IMR-90 (cell line): ENCODE results near the gene CYP4V2. TPM values are rescaled to one million over a fixed set of nuclear protein-coding genes. Genes with fewer than 3 reads are reported as not detected.

ENCODE experiments used
- ATAC-seq: fragments of 200-7000 bp; cut with Tn5 transposase; 2 replicates; pipeline ENCODE4 v1.9.1; 2020; ENCODE audit warnings: low read depth, mild to moderate bottlenecking, moderate library complexity
- BruUV-seq: library from RNA; stranded (reverse); fragments of 400-500 nt; replicated peaks from 2 replicates; lab custom pipeline; 2021; lab: Mats Ljungman, UMichigan
- CTCF ChIA-PET: fragments of 300-600 bp; formaldehyde crosslinking; extraction: SDS; loops from one replicate; lab custom pipeline; 2021; ENCODE audit warnings: antibody characterized with exemption; lab: Yijun Ruan, JAX
- POLR2A ChIA-PET: fragments of 300-600 bp; sonication (Branson Sonifier 250); formaldehyde crosslinking; loops from one replicate; lab custom pipeline; 2022; ENCODE audit warnings: antibody characterized with exemption; ENCODE audit not compliant: unreplicated experiment; lab: Charles Lee
- DNase-seq: peaks from one replicate; pipeline ENCODE4 v3.0.0; 2013
- H2AFZ ChIP-seq: replicated peaks from 2 replicates; pipeline ENCODE3; 2013; ENCODE audit warnings: low read length, mild to moderate bottlenecking; ENCODE audit not compliant: poor library complexity
- H2AK5ac ChIP-seq: 2 replicates; pipeline ENCODE4 v1.6.1; 2013; ENCODE audit warnings: low read depth, low read length, inconsistent platforms
- H2AK9ac ChIP-seq: replicated peaks from 2 replicates; pipeline ENCODE3; 2013; ENCODE audit warnings: mild to moderate bottlenecking, low read depth, low read length, moderate library complexity; ENCODE audit not compliant: poor library complexity
- H2BK120ac ChIP-seq: 2 replicates; pipeline ENCODE4 v1.6.1; 2013; ENCODE audit warnings: low read depth, low read length, inconsistent platforms
- H2BK15ac ChIP-seq: 3 replicates; pipeline ENCODE4 v1.6.1; 2013; ENCODE audit warnings: low read depth, low read length, inconsistent platforms
- H2BK20ac ChIP-seq: 2 replicates; pipeline ENCODE4 v1.6.1; 2013; ENCODE audit warnings: low read depth, mild to moderate bottlenecking, inconsistent platforms, low read length, moderate library complexity
- H2BK5ac ChIP-seq: 2 replicates; pipeline ENCODE4 v1.6.1; 2013; ENCODE audit warnings: mild to moderate bottlenecking, low read depth, low read length, inconsistent platforms; ENCODE audit not compliant: poor library complexity, severe bottlenecking
- H3K14ac ChIP-seq: replicated peaks from 2 replicates; pipeline ENCODE4 v1.6.1; 2013; ENCODE audit warnings: low read depth, low read length, inconsistent platforms
- H3K18ac ChIP-seq: 2 replicates; pipeline ENCODE4 v1.6.1; 2013; ENCODE audit warnings: low read depth, low read length, control low read depth
- H3K23ac ChIP-seq: 2 replicates; pipeline ENCODE4 v1.6.1; 2013; ENCODE audit warnings: low read depth, low read length, inconsistent platforms
- H3K27ac ChIP-seq: 2 replicates; pipeline ENCODE4 v1.5.1; 2013; ENCODE audit warnings: mild to moderate bottlenecking, control low read depth, low read length; ENCODE audit not compliant: insufficient read depth
- H3K27me3 ChIP-seq: 2 replicates; pipeline ENCODE4 v1.6.1; 2013; ENCODE audit warnings: low read length; ENCODE audit not compliant: control insufficient read depth, insufficient read depth
- H3K36me3 ChIP-seq: 2 replicates; pipeline ENCODE4 v1.6.1; 2013; ENCODE audit warnings: low read length, mixed read lengths; ENCODE audit not compliant: control insufficient read depth, insufficient read depth
- H3K4ac ChIP-seq: 2 replicates; pipeline ENCODE4 v1.6.1; 2013; ENCODE audit warnings: low read depth, low read length, inconsistent platforms
- H3K4me1 ChIP-seq: 2 replicates; pipeline ENCODE4 v1.6.1; 2013; ENCODE audit warnings: low read length, mixed read lengths; ENCODE audit not compliant: control insufficient read depth, insufficient read depth
- H3K4me2 ChIP-seq: 2 replicates; pipeline ENCODE4 v1.6.1; 2013; ENCODE audit warnings: low read depth, mild to moderate bottlenecking, control low read depth, low read length, moderate library complexity
- H3K4me3 ChIP-seq: 2 replicates; pipeline ENCODE4 v1.5.1; 2013; ENCODE audit warnings: low read depth, mild to moderate bottlenecking, control low read depth, low read length, moderate library complexity; ENCODE audit not compliant: insufficient read depth
- H3K56ac ChIP-seq: 2 replicates; pipeline ENCODE4 v1.6.1; 2013; ENCODE audit warnings: low read length, inconsistent platforms; ENCODE audit not compliant: insufficient read depth; ENCODE audit errors: extremely low read depth
- H3K79me1 ChIP-seq, 2 experiments: 2 replicates each; pipeline ENCODE4 v1.6.1; 2013; ENCODE audit warnings: low read length in 2 of 2, inconsistent platforms in 1 of 2, low read depth in 1 of 2
- H3K9ac ChIP-seq: 2 replicates; pipeline ENCODE4 v1.6.1; 2013; ENCODE audit warnings: low read depth, low read length, control low read depth
- H3K9me1 ChIP-seq: 2 replicates; pipeline ENCODE4 v1.6.1; 2013; ENCODE audit warnings: low read length, inconsistent platforms; ENCODE audit not compliant: insufficient read depth
- H3K9me3 ChIP-seq: 2 replicates; pipeline ENCODE4 v1.6.1; 2013; ENCODE audit warnings: low read length; ENCODE audit not compliant: control insufficient read depth, insufficient read depth
- H4K20me1 ChIP-seq: 2 replicates; pipeline ENCODE4 v1.6.1; 2013; ENCODE audit warnings: low read length, inconsistent platforms; ENCODE audit not compliant: insufficient read depth
- H4K5ac ChIP-seq: 2 replicates; pipeline ENCODE4 v1.6.1; 2013; ENCODE audit warnings: mild to moderate bottlenecking, low read depth, low read length, control low read depth
- H4K8ac ChIP-seq, 2 experiments: 2 replicates each; pipeline ENCODE4 v1.6.1; 2013; ENCODE audit warnings: low read depth in 2 of 2, low read length in 2 of 2, control low read depth in 1 of 2, inconsistent platforms in 1 of 2
- H4K91ac ChIP-seq: 2 replicates; pipeline ENCODE4 v1.6.1; 2013; ENCODE audit warnings: low read depth, low read length, inconsistent platforms; ENCODE audit not compliant: insufficient read depth
- BHLHE40 ChIP-seq: fragments of 150-350 bp; IDR thresholded peaks from 2 replicates; pipeline ENCODE4 v1.6.1; 2016; ENCODE audit warnings: mild to moderate bottlenecking, low read depth, low read length
- CEBPB ChIP-seq: IDR thresholded peaks from 2 replicates; pipeline ENCODE4 v1.6.1; 2012; ENCODE audit warnings: low read depth, low read length, improper control_type of control experiment
- CHD1 ChIP-seq: IDR thresholded peaks from 2 replicates; pipeline ENCODE4 v1.6.1; 2012; ENCODE audit warnings: low read depth, low read length, improper control_type of control experiment
- FOS ChIP-seq: fragments of 150-350 bp; IDR thresholded peaks from 2 replicates; pipeline ENCODE4 v1.6.1; 2016; ENCODE audit warnings: low read depth, low read length
- MAFK ChIP-seq: IDR thresholded peaks from 2 replicates; pipeline ENCODE4 v1.6.1; 2012; ENCODE audit warnings: low read depth, low read length, improper control_type of control experiment
- MAZ ChIP-seq: IDR thresholded peaks from 2 replicates; pipeline ENCODE4 v1.6.1; 2012; ENCODE audit warnings: low read depth, mild to moderate bottlenecking, low read length, improper control_type of control experiment, moderate library complexity, borderline replicate concordance
- NFE2L2 ChIP-seq: fragments of 150-350 bp; IDR thresholded peaks from 2 replicates; pipeline ENCODE4 v1.6.1; 2016; ENCODE audit warnings: low read depth, mild to moderate bottlenecking, low read length
- POLR2A ChIP-seq: IDR thresholded peaks from 2 replicates; pipeline ENCODE4 v1.6.1; 2012; ENCODE audit warnings: mild to moderate bottlenecking, low read depth, low read length
- RCOR1 ChIP-seq: IDR thresholded peaks from 2 replicates; pipeline ENCODE4 v1.6.1; 2012; ENCODE audit warnings: mild to moderate bottlenecking, low read length, improper control_type of control experiment; ENCODE audit not compliant: insufficient replicate concordance
- SMC3 ChIP-seq: fragments of 150-350 bp; IDR thresholded peaks from 2 replicates; pipeline ENCODE4 v1.6.1; 2016; ENCODE audit warnings: low read depth, mild to moderate bottlenecking, antibody characterized with exemption, low read length, moderate library complexity
- whole genome bisulfite sequencing, 2 experiments: methylation state at CpG; one replicate each; pipeline versions ENCODE4 v1.1.5 to v1.1.7; 2013; ENCODE audit warnings: missing lambda C conversion rate in 2 of 2; ENCODE audit not compliant: insufficient read length in 1 of 2; ENCODE audit errors: extremely low coverage in 2 of 2; 5-methylcytosine and 5-hydroxymethylcytosine counted together
- dilution Hi-C: fragments of 300-500 bp; cut with HindIII; formaldehyde crosslinking; loops from one replicate; pipeline ENCODE4 v1.14.3; 2018; ENCODE audit warnings: low sequenced_read_pairs; ENCODE audit not compliant: unreplicated experiment
- in situ Hi-C: fragments of 300-500 bp; cut with MboI; formaldehyde crosslinking; loops from 3 replicates; pipeline ENCODE4 v1.14.3; 2019; ENCODE audit warnings: low sequenced_read_pairs, inconsistent platforms, mixed read lengths
- intact Hi-C: fragments of 100-400 bp; cut with micrococcal nuclease; formaldehyde crosslinking; loops from 2 replicates; pipeline ENCODE4 v1.10.0; 2022
- polyA plus RNA-seq, 3 experiments: library from polyadenylated mRNA; depleted of rRNA; stranded (reverse); fragments of >200 nt; gene quantifications; 2 replicates each; pipeline ENCODE4 v1.2.3, GENCODE V29; 2012; ENCODE audit warnings: low replicate concordance in 1 of 3
- total RNA-seq: library from RNA; depleted of rRNA; stranded (reverse); fragments of >200 nt; gene quantifications from 2 replicates; pipeline ENCODE4 v1.2.3, GENCODE V29; 2012
- TF ChIP-seq, protein P1 (sequence below): fragments of 150-350 bp; IDR thresholded peaks from 2 replicates; pipeline ENCODE4 v1.6.1; 2017; ENCODE audit warnings: mild to moderate bottlenecking, antibody characterized with exemption, low read length, low read depth
- TF ChIP-seq, protein P2 (sequence below): fragments of 150-350 bp; IDR thresholded peaks from 2 replicates; pipeline ENCODE4 v1.6.1; 2016; ENCODE audit warnings: low read depth, mild to moderate bottlenecking, low read length, moderate library complexity, borderline replicate concordance

CYP4V2 gene
- total and polyA plus RNA-seq, 2 of the 4 experiments (the other 2 are of a cell fraction): 3.9 to 4.1 TPM

DNA sequence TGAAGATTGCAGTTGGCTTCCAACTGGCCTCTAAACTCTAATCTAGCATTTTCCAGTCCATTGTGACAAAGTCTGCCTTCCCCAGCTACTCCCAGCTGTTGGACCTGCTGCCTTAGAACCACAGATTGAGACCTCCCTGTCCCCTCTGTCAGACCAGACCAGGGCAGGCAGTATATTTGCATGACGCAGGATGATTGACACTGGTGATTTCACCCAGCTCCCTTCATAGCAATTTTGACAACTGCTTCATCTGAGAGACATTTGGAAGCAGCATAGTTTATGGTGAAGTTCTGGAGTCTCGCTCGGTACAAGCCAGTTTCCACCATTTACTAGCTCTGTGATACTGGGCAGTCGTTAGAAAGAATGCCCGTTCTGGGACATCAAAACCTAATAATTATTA lies 2.5 kb downstream of the CYP4V2 start:
- Histone ChIP-seq H2AFZ (no peak overlapping the region), H3K4ac (no peak overlapping the region), H3K27ac (no peak overlapping the region), H3K4me2 (no peak overlapping the region), H3K18ac (no peak overlapping the region), H3K9me1 (peaks cover 6% of the 10 kb centered on the region; the same call in 1 of the 2 replicates), H4K91ac (no peak overlapping the region), H3K79me1 (peaks cover 0 to 5% of the 10 kb centered on the region in 2 experiments; a peak in 2 of 4 replicates), H2BK120ac (no peak overlapping the region), H3K9ac (no peak overlapping the region), H2AK5ac (no peak overlapping the region), H3K56ac (no peak overlapping the region), H3K27me3 (no peaks in the 10 kb centered on the region), H2AK9ac (no peak overlapping the region), H3K4me3 (no peak overlapping the region), H2BK20ac (no peak overlapping the region), H3K14ac (no peak overlapping the region), H3K9me3 (no peaks in the 10 kb centered on the region), H3K4me1 (no peaks in the 10 kb centered on the region; the same call in 1 of the 2 replicates), H3K23ac (no peak overlapping the region), H4K20me1 (no peaks in the 10 kb centered on the region), H2BK5ac (no peak overlapping the region), H4K5ac (no peak overlapping the region), H3K36me3 (peaks cover 3% of the 10 kb centered on the region; the same call in 1 of the 2 replicates), H2BK15ac (no peak overlapping the region), H4K8ac (no peak overlapping the region)
- no TSS peak for BruUV-seq
- dilution Hi-C loops: no loop called here
- CTCF ChIA-PET: no interaction called here
- DNase-seq (no peak), ATAC-seq (no peak)
- POLR2A ChIA-PET: interaction anchor here (1.1 kb wide), 1 partner anchor 10 kb away, joined by 3 read pairs; no protein-coding TSS in a partner anchor
- intact Hi-C loops: loop anchor here (5.0 to 10.0 kb wide), 2 partner anchors 127 to 281 kb away; partner anchors contain the start of gene TLR3
- TF ChIP-seq FOS (no peak), CHD1 (no peak), POLR2A (no peak), RCOR1 (no peak), NFE2L2 (no peak), CEBPB (no peak), MAFK (no peak), SMC3 (no peak), BHLHE40 (no peak), MAZ (no peak)
- TF ChIP-seq, protein P1, sequence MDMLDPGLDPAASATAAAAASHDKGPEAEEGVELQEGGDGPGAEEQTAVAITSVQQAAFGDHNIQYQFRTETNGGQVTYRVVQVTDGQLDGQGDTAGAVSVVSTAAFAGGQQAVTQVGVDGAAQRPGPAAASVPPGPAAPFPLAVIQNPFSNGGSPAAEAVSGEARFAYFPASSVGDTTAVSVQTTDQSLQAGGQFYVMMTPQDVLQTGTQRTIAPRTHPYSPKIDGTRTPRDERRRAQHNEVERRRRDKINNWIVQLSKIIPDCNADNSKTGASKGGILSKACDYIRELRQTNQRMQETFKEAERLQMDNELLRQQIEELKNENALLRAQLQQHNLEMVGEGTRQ: no peak
- TF ChIP-seq, protein P2, sequence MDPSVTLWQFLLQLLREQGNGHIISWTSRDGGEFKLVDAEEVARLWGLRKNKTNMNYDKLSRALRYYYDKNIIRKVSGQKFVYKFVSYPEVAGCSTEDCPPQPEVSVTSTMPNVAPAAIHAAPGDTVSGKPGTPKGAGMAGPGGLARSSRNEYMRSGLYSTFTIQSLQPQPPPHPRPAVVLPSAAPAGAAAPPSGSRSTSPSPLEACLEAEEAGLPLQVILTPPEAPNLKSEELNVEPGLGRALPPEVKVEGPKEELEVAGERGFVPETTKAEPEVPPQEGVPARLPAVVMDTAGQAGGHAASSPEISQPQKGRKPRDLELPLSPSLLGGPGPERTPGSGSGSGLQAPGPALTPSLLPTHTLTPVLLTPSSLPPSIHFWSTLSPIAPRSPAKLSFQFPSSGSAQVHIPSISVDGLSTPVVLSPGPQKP: no peak
- no CpG with 5 or more reads among the region's 5 CpGs for WGBS, 2 experiments
- in situ Hi-C loops: no loop called here
